Thymus (tissue), 11 donors: ENCODE data around the gene KLF9. TPM values are rescaled to one million over a fixed set of nuclear protein-coding genes. Genes with fewer than 3 reads are reported as not detected.
A peak's percentile ranks its signal among the peaks of the same experiment; 100 is the strongest.

Experiments used
- DNase-seq, 9 donors: peaks; one replicate each; pipeline ENCODE4 v3.0.0-alpha.2; 2013; ENCODE audit warnings: low spot score in 9 of 9, low read depth in 6 of 9, missing footprints in 1 of 9
- H3K27ac ChIP-seq, 2 donors: one replicate each; pipeline ENCODE4 v1.5.1; 2013; ENCODE audit warnings: control low read depth in 1 of 2, low read depth in 1 of 2, low read length in 1 of 2, mild to moderate bottlenecking in 1 of 2, moderate library complexity in 1 of 2
- H3K27me3 ChIP-seq, 2 donors: one replicate each; pipeline ENCODE4 v1.5.1; 2013; ENCODE audit warnings: low read length in 1 of 2; ENCODE audit not compliant: control insufficient read depth in 2 of 2, insufficient read depth in 1 of 2
- H3K36me3 ChIP-seq, 2 donors: one replicate each; pipeline ENCODE4 v1.5.1; 2013; ENCODE audit warnings: low read length in 1 of 2, mild to moderate bottlenecking in 1 of 2, moderate library complexity in 1 of 2; ENCODE audit not compliant: control insufficient read depth in 2 of 2, insufficient read depth in 2 of 2
- H3K4me1 ChIP-seq, 2 donors: one replicate each; pipeline ENCODE4 v1.5.1; 2013; ENCODE audit warnings: low read length in 2 of 2; ENCODE audit not compliant: control insufficient read depth in 2 of 2, insufficient read depth in 2 of 2
- H3K4me3 ChIP-seq, 2 donors: one replicate each; pipeline ENCODE4 v1.5.1; 2013; ENCODE audit warnings: low read length in 2 of 2, control low read depth in 1 of 2, mild to moderate bottlenecking in 1 of 2
- H3K9me3 ChIP-seq, 2 donors: one replicate each; pipeline ENCODE4 v1.5.1; 2013; ENCODE audit warnings: low read length in 1 of 2, mild to moderate bottlenecking in 1 of 2; ENCODE audit not compliant: control insufficient read depth in 2 of 2, insufficient read depth in 1 of 2
- WGBS: extraction: QIAGEN DNeasy Blood & Tissue Kit; methylation state at CpG from one replicate; pipeline ENCODE4 v1.1.7; 2013; 5-methylcytosine and 5-hydroxymethylcytosine counted together
- polyA plus RNA-seq: library from polyadenylated mRNA; stranded (reverse); fragments of 200-250 nt; gene quantifications from one replicate; pipeline ENCODE4 v1.2.3, GENCODE V29; 2013
- total RNA-seq: library from RNA; stranded (reverse); fragments of 120-200 nt; gene quantifications from one replicate; pipeline ENCODE4 v1.2.4, GENCODE V29; 2013
- donor health status: healthy.

The KLF9 gene
- total and polyA plus RNA-seq, 2 donors: 1.3 to 35.3 TPM

- Histone ChIP-seq H3K27me3 (peaks cover 31 to 97% of the 10 kb centered on the region in 2 donors), H3K27ac (peak overlapping the region; percentile 68 to 100), H3K36me3 (no peaks in the 10 kb centered on the region), H3K4me3 (peak overlapping the region; percentile 29 to 64), H3K4me1 (peaks cover 30 to 34% of the 10 kb centered on the region in 2 donors), H3K9me3 (peaks cover 0 to 4% of the 10 kb centered on the region in 2 donors)
- peak in 3 of 9 donors; percentile 38 to 60 (median 45) for DNase-seq
- under 1% methylated on average over 65 of the region's 65 CpGs for WGBS
These were observed 4.5 kb upstream of the KLF9 start for GRCh38 chr9:70418822-70419555.

GRCh38 chr9:70415476-70415875 is 1.0 kb upstream of the KLF9 start:
- Histone ChIP-seq H3K27ac (no peak overlapping the region), H3K4me1 (peaks cover 19 to 35% of the 10 kb centered on the region in 2 donors), H3K9me3 (peaks cover 0 to 4% of the 10 kb centered on the region in 2 donors), H3K36me3 (no peaks in the 10 kb centered on the region), H3K27me3 (peaks cover 42 to 98% of the 10 kb centered on the region in 2 donors), H3K4me3 (no peak overlapping the region)
- no peak for DNase-seq
- 93% methylated on average over 5 of the region's 5 CpGs for WGBS

- Histone ChIP-seq H3K27ac (no peak overlapping the region), H3K9me3 (peaks cover 0 to 4% of the 10 kb centered on the region in 2 donors), H3K4me1 (peaks cover 17 to 32% of the 10 kb centered on the region in 2 donors), H3K4me3 (no peak overlapping the region), H3K27me3 (peaks cover 39 to 98% of the 10 kb centered on the region in 2 donors), H3K36me3 (no peaks in the 10 kb centered on the region)
- DNase-seq: no peak
- WGBS: 97% methylated on average over 2 of the region's 2 CpGs
These were observed 584 bp upstream of the KLF9 start for GRCh38 chr9:70415041-70415440.

GRCh38 chr9:70413464-70413798 is 1.0 kb downstream of the KLF9 start:
- Histone ChIP-seq H3K4me3 (peak overlapping the region; percentile 47 to 77), H3K27ac (peak overlapping the region; percentile 85 to 100), H3K9me3 (peaks cover 0 to 3% of the 10 kb centered on the region in 2 donors), H3K27me3 (peaks cover 31 to 85% of the 10 kb centered on the region in 2 donors), H3K4me1 (peaks cover 9 to 19% of the 10 kb centered on the region in 2 donors), H3K36me3 (no peaks in the 10 kb centered on the region)
- under 1% methylated on average over 53 of the region's 53 CpGs for WGBS
- no peak for DNase-seq

- WGBS: 1% methylated on average over 56 of the region's 56 CpGs
- H3K36me3 ChIP-seq: no peaks in the 10 kb centered on the region
- peaks cover 31 to 80% of the 10 kb centered on the region in 2 donors for H3K27me3 ChIP-seq
- H3K4me3 ChIP-seq: peak overlapping the region; percentile 32 to 77
- peak in 1 of 9 donors; percentile 24 for DNase-seq
- peaks cover 5 to 14% of the 10 kb centered on the region in 2 donors for H3K4me1 ChIP-seq
- H3K9me3 ChIP-seq: no peaks in the 10 kb centered on the region
- peak overlapping the region; percentile 24 to 100 for H3K27ac ChIP-seq
These were observed 1.5 kb downstream of the KLF9 start for GRCh38 chr9:70412832-70413463.

GRCh38 chr9:70411930-70412831 is 2.3 kb downstream of the KLF9 start:
- Histone ChIP-seq H3K4me1 (peaks cover 4 to 14% of the 10 kb centered on the region in 2 donors), H3K9me3 (no peaks in the 10 kb centered on the region), H3K4me3 (peak overlapping the region; percentile 32 to 77), H3K27ac (peak overlapping the region; percentile 43 to 100), H3K36me3 (no peaks in the 10 kb centered on the region), H3K27me3 (peaks cover 29 to 72% of the 10 kb centered on the region in 2 donors)
- peak in 1 of 9 donors; percentile 22 for DNase-seq
- WGBS: 8% methylated on average over 41 of the region's 41 CpGs

- DNase-seq: no peak
- whole genome bisulfite sequencing: 73% methylated on average over 15 of the region's 15 CpGs
- H3K27me3 ChIP-seq: peaks cover 28 to 65% of the 10 kb centered on the region in 2 donors
- no peaks in the 10 kb centered on the region for H3K9me3 ChIP-seq
- H3K4me1 ChIP-seq: peaks cover 7 to 14% of the 10 kb centered on the region in 2 donors
- H3K27ac ChIP-seq: peak overlapping the region; percentile 32 to 90
- H3K36me3 ChIP-seq: no peaks in the 10 kb centered on the region
- peak overlapping the region in 1 of 2 donors; percentile 77 for H3K4me3 ChIP-seq
These were observed 3.1 kb downstream of the KLF9 start for GRCh38 chr9:70411121-70411929.

- H3K9me3 ChIP-seq: no peaks in the 10 kb centered on the region
- no peak overlapping the region for H3K27ac ChIP-seq
- H3K4me1 ChIP-seq: peaks cover 9 to 14% of the 10 kb centered on the region in 2 donors
- WGBS: 34% methylated on average over 1 of the region's 1 CpG
- peak overlapping the region in 1 of 2 donors; percentile 77 for H3K4me3 ChIP-seq
- no peak for DNase-seq
- peaks cover 28 to 56% of the 10 kb centered on the region in 2 donors for H3K27me3 ChIP-seq
- H3K36me3 ChIP-seq: no peaks in the 10 kb centered on the region
These were observed 4.1 kb downstream of the KLF9 start for GRCh38 chr9:70410368-70410767.
